Measurements from ENCODE around the gene CADM3. TPM values are rescaled to one million over a fixed set of nuclear protein-coding genes. Genes with fewer than 3 reads are reported as not detected.
A peak's percentile ranks its signal among the peaks of the same experiment; 100 is the strongest.

Gene CADM3
- total and polyA plus RNA-seq, 9 of the 15 experiments (the other 6 are each of a cell fraction or from before 2014, with no cell fraction given): 0.04 TPM; not detected in 8

- ChIA-PET POLR2A (no interaction called here), CTCF (ENCODE audit: low intra/inter-chr PET ratio) (interaction anchor here (0.7 to 3.3 kb wide), 3 partner anchors 43 to 54 kb away, joined by 3 to 90 read pairs (median 3); no protein-coding TSS in a partner anchor)
- Histone ChIP-seq H2AFZ (ENCODE audit: low read depth, low read length) (no peak overlapping the region), H3K27me3 (ENCODE audit: control insufficient read depth in 2 of 2, insufficient read depth in 2 of 2, low read length in 2 of 2) (peaks cover 0 to 4% of the 10 kb centered on the region in 2 experiments; a peak in 3 of 5 replicates), H3K9me1 (ENCODE audit: control insufficient read depth, insufficient read depth, low read length) (no peaks in the 10 kb centered on the region), H3K27ac (ENCODE audit: extremely low read depth, low read depth, low read length) (no peak overlapping the region), H3K9ac (ENCODE audit: insufficient read depth in 1 of 2, low read depth in 2 of 2, low read length in 2 of 2) (no peak overlapping the region), H3K36me3 (ENCODE audit: control insufficient read depth, insufficient read depth, low read length) (no peaks in the 10 kb centered on the region), H3K4me2 (ENCODE audit: insufficient read depth, low read length) (no peak overlapping the region), H3K4me3 (no peak overlapping the region), H4K20me1 (replicated peaks; ENCODE audit: control insufficient read depth, insufficient read depth, low read length) (no peaks in the 10 kb centered on the region), H3K4me1 (replicated peaks in 1 of 2; ENCODE audit: control insufficient read depth in 2 of 2, insufficient read depth in 2 of 2, low read length in 2 of 2) (no peaks in the 10 kb centered on the region), H3K9me3 (replicated peaks; ENCODE audit: control insufficient read depth, insufficient read depth, low read depth, low read length) (no peaks in the 10 kb centered on the region), H3K79me2 (ENCODE audit: control insufficient read depth, insufficient read depth, low read length) (no peaks in the 10 kb centered on the region)
- intact Hi-C loops (cut with micrococcal nuclease): no loop called here
- ATAC-seq: no peak
- FAIRE-seq: no peak
- TF ChIP-seq, protein P1, sequence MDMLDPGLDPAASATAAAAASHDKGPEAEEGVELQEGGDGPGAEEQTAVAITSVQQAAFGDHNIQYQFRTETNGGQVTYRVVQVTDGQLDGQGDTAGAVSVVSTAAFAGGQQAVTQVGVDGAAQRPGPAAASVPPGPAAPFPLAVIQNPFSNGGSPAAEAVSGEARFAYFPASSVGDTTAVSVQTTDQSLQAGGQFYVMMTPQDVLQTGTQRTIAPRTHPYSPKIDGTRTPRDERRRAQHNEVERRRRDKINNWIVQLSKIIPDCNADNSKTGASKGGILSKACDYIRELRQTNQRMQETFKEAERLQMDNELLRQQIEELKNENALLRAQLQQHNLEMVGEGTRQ (CRISPR knock-in tag; IDR thresholded peaks at IDR 0.05): no peak
- TF ChIP-seq SPI1 (IDR thresholded peaks at IDR 0.05; ENCODE audit: borderline replicate concordance, low read depth, low read length) (peak; percentile 86), PCBP2 (IDR thresholded peaks at IDR 0.05; ENCODE audit: low read depth, low read length, poor library complexity, severe bottlenecking) (no peak), ZZZ3 (IDR thresholded peaks at IDR 0.05) (no peak), ZNF785 (CRISPR knock-in tag; IDR thresholded peaks at IDR 0.05) (no peak)
- BruUV-seq (replicated peaks): no TSS peak
- in situ Hi-C loops (cut with MboI): loop anchor here (5.0 kb wide), 1 partner anchor 50 kb away; no protein-coding TSS in a partner anchor
- no peak for DNase-seq (ENCODE audit: extremely low read depth in 1 of 4, low spot score in 3 of 4)
- 2% methylated on average over 4 of the region's 4 CpGs for WGBS (ENCODE audit: insufficient coverage, low coverage, missing lambda C conversion rate)
These were observed 8.7 kb upstream of the CADM3 start for GRCh38 chr1:159162516-159163265.
